Heart left ventricle (tissue), 13 donors: ENCODE measurements around the gene LRRC8E.

Experiments
- POLR2A ChIP-seq, 2 donors: fragments of 450-650 bp; IDR thresholded peaks; one replicate each; pipeline ENCODE4 v1.6.1; 2017; ENCODE audit warnings: antibody characterized with exemption in 2 of 2, mild to moderate bottlenecking in 2 of 2, moderate library complexity in 2 of 2
- TF ChIP-seq, protein P1 (sequence below), 12 donors: fragments of 200-600 bp; sonication (generic) in 4 of 12; IDR thresholded peaks; one replicate each; pipeline versions ENCODE4 v1.5.0 to v1.8.0; 2018 to 2022; ENCODE audit warnings: antibody characterized with exemption in 12 of 12, mild to moderate bottlenecking in 5 of 12
- donor health status: ischemic (EF 13 %, LVEDD 7.1; RV severe dilation, severe dysfunction).
- donor health status: DM: no; HTN: yes; CAD: no.
- donor health status: DM: no; HTN: no; CAD: no.
- donor health status: ischemic (EF 25% LVEDD 6.9; RV normal size, moderate dysfunction).
- donor health status: ischemic (EF 25% LVEDD 5.7; RV mildly dilated, moderate dysfunction).
- donor health status: ischemic (EF 35%, LVEDD 5.7; RV mildly dilated, moderate dysfunction).
- donor health status: nonischemic (EF 11% LVEDD 7.7; RV severe dilation, severe dysfunction).
- donor health status: DM: yes; HTN: yes; CAD: no.
- donor health status: PGD.
- donor health status: ischemic (EF 29% LVEDD 5.4; RV normal size, mild dysfunction).
- donor health status: nonischemic (EF 23%, LVEDD 6.1; RV moderate dilation, normal function).

DNA sequence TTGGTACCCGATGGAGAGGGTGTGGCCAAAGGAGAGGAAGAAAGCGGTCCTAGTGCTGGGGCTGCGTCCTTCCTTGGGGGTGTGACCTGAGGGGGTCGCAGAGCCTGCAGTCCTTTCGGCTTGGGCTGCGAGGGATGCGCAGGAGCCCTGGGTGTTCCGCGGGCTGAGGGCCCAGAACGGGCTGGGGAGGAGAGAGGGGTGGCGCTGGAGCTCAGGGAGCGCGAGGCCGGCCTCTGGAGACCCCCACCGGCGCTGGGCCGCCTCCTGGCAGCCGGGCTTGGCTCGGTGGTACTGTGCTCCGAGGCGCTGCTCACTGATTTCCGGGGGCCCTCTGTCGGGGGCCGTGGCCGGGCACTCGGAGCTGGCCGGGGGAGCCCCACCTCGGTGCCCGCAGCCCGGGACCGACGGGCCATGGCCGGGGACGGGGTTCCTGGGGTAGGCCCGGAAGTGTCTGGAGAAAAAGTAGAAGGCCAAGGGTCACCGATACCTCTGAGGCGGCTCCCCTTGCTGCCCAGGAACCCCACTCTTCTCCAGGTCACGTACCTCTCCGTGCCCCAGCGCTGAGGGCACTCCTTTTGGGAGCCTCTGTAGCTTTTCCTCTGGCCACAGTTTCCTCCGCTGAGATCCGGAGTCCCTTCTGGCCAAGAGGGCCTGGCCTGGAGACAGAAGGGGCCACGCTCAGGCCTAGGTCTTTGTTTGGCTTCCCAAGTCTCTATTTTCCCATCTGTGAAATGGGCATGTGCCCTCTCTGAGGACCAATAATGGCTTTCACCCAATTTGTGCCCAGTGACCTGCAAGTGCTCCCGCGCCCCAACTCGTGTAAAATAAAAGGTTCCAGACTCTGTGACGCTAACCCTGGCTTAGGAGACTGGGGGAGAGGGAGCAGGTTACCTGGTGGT is 15.8 kb upstream of the LRRC8E start:
- TF ChIP-seq, protein P1, sequence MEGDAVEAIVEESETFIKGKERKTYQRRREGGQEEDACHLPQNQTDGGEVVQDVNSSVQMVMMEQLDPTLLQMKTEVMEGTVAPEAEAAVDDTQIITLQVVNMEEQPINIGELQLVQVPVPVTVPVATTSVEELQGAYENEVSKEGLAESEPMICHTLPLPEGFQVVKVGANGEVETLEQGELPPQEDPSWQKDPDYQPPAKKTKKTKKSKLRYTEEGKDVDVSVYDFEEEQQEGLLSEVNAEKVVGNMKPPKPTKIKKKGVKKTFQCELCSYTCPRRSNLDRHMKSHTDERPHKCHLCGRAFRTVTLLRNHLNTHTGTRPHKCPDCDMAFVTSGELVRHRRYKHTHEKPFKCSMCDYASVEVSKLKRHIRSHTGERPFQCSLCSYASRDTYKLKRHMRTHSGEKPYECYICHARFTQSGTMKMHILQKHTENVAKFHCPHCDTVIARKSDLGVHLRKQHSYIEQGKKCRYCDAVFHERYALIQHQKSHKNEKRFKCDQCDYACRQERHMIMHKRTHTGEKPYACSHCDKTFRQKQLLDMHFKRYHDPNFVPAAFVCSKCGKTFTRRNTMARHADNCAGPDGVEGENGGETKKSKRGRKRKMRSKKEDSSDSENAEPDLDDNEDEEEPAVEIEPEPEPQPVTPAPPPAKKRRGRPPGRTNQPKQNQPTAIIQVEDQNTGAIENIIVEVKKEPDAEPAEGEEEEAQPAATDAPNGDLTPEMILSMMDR (IDR thresholded peaks at IDR 0.05), result no peak
- no peak for TF ChIP-seq POLR2A (IDR thresholded peaks at IDR 0.05)
